HepG2 (cell line): ENCODE results near the gene ABCB8. TPM values are rescaled to one million over a fixed set of nuclear protein-coding genes. Genes with fewer than 3 reads are reported as not detected.

Experiments used
- ARNTL ChIP-seq: sonication (generic); formaldehyde crosslinking; IDR thresholded peaks from 2 replicates; pipeline ENCODE4 v1.4.0; 2020; ENCODE audit warnings: mild to moderate bottlenecking, missing genetic modification reagents
- ATF7-NPFF ChIP-seq: sonication (generic); formaldehyde crosslinking; IDR thresholded peaks from 2 replicates; pipeline ENCODE4 v1.8.1; 2023; ENCODE audit warnings: mild to moderate bottlenecking, low read depth, missing genetic modification reagents, moderate library complexity
- ATM ChIP-seq: fragments of 450-650 bp; IDR thresholded peaks from 2 replicates; pipeline ENCODE4 v1.7.1; 2017; ENCODE audit warnings: mild to moderate bottlenecking, borderline replicate concordance
- BRD4 ChIP-seq: sonication (generic); formaldehyde crosslinking; IDR thresholded peaks from 2 replicates; pipeline ENCODE4 v1.4.0; 2020; ENCODE audit warnings: missing genetic modification reagents
- ETV6 ChIP-seq: sonication (generic); formaldehyde crosslinking; conservative IDR thresholded peaks from 2 replicates; pipeline ENCODE4 v1.4.0; 2020; ENCODE audit warnings: missing genetic modification reagents
- FOXK2 ChIP-seq: fragments of 450-650 bp; IDR thresholded peaks from 2 replicates; pipeline ENCODE4 v1.6.1; 2016
- HNF4G ChIP-seq, 2 experiments: sonication (generic) in 1 of 2; formaldehyde crosslinking in 1 of 2; IDR thresholded peaks; 2 replicates each; pipeline versions ENCODE4 v1.4.0 to v1.6.1; 2011 to 2020; ENCODE audit warnings: borderline replicate concordance in 2 of 2, low read depth in 2 of 2, mild to moderate bottlenecking in 2 of 2, low read length in 1 of 2, missing genetic modification reagents in 1 of 2, moderate library complexity in 1 of 2
- KLF9 ChIP-seq: IDR thresholded peaks from 2 replicates; pipeline ENCODE4 v1.6.1; 2016; ENCODE audit warnings: low read depth
- MATR3 ChIP-seq: sonication (generic); formaldehyde crosslinking; IDR thresholded peaks from 2 replicates; pipeline ENCODE4 v1.4.0; 2020; ENCODE audit warnings: missing genetic modification reagents
- NR2C2 ChIP-seq: sonication (generic); formaldehyde crosslinking; IDR thresholded peaks from 2 replicates; pipeline ENCODE4 v1.4.0; 2020; ENCODE audit warnings: missing genetic modification reagents, mild to moderate bottlenecking, moderate library complexity, borderline replicate concordance
- POLR2AphosphoS2 ChIP-seq: IDR thresholded peaks from 2 replicates; pipeline ENCODE4 v1.6.1; 2011; ENCODE audit warnings: low read depth, low read length, improper control_type of control experiment
- PTBP1 ChIP-seq: fragments of 200-400 bp; formaldehyde crosslinking; IDR thresholded peaks from 2 replicates; pipeline ENCODE4 v1.6.1; 2018; ENCODE audit warnings: low read length, low read depth; ENCODE audit not compliant: poor library complexity, severe bottlenecking
- RAD51 ChIP-seq: fragments of 450-650 bp; IDR thresholded peaks from 2 replicates; pipeline ENCODE4 v1.6.1; 2016; ENCODE audit warnings: borderline replicate concordance
- SNAPC2 ChIP-seq: sonication (generic); formaldehyde crosslinking; IDR thresholded peaks from 2 replicates; pipeline ENCODE4 v1.8.1; 2022; ENCODE audit warnings: mild to moderate bottlenecking, missing genetic modification reagents
- TAF1 ChIP-seq: sonication (generic); formaldehyde crosslinking; IDR thresholded peaks from 2 replicates; pipeline ENCODE4 v1.4.0; 2020; ENCODE audit warnings: missing genetic modification reagents
- ZNF451 ChIP-seq: sonication (generic); formaldehyde crosslinking; IDR thresholded peaks from 2 replicates; pipeline ENCODE4 v1.5.0; 2020; ENCODE audit warnings: mild to moderate bottlenecking, missing genetic modification reagents
- ZSCAN30 ChIP-seq: sonication (generic); formaldehyde crosslinking; IDR thresholded peaks from 2 replicates; pipeline ENCODE4 v1.5.0; 2020; ENCODE audit warnings: mild to moderate bottlenecking, missing genetic modification reagents
- polyA plus RNA-seq, 8 experiments: library from polyadenylated mRNA; depleted of rRNA in 3 of 8; stranded (reverse) in 7 of 8; unstranded in 1 of 8; fragments of >200 nt; fragmentation: Illumina TruSeq in 4 of 8; extraction: Trizol in 4 of 8; gene quantifications; 2 replicates each; pipeline versions ENCODE4 v1.2.1 to v1.2.3, GENCODE V29; 2011 to 2016; ENCODE audit warnings: low read depth in 4 of 8, missing spikeins in 1 of 8, mixed read lengths in 1 of 8; ENCODE audit not compliant: insufficient read depth in 1 of 8
- total RNA-seq, 5 experiments: library from RNA; depleted of rRNA; stranded (reverse); fragments of >200 nt; fragmentation: Illumina TruSeq; extraction: Trizol; gene quantifications; 2 replicates each; pipeline ENCODE4 v1.2.3, GENCODE V29; 2016; ENCODE audit warnings: low read depth in 1 of 5
- TF ChIP-seq, protein P1 (sequence below): sonication (generic); formaldehyde crosslinking; IDR thresholded peaks from 2 replicates; pipeline ENCODE4 v1.5.1; 2020; ENCODE audit warnings: mild to moderate bottlenecking, missing genetic modification reagents, borderline replicate concordance
- TF ChIP-seq, protein P2 (sequence below): sonication (generic); formaldehyde crosslinking; IDR thresholded peaks from 2 replicates; pipeline ENCODE4 v1.8.1; 2023; ENCODE audit warnings: mild to moderate bottlenecking, moderate library complexity, missing genetic modification reagents
- TF ChIP-seq, protein P3 (sequence below): IDR thresholded peaks from 2 replicates; pipeline ENCODE4 v1.6.1; 2016; ENCODE audit warnings: low read depth, control low read depth
- TF ChIP-seq, protein P4 (sequence below): sonication (generic); formaldehyde crosslinking; IDR thresholded peaks from 2 replicates; pipeline ENCODE4 v1.8.0; 2022; ENCODE audit warnings: mild to moderate bottlenecking, missing genetic modification reagents, moderate library complexity

The ABCB8 gene
- total and polyA plus RNA-seq, 2 of the 13 experiments (the other 11 are each of a cell fraction or from before 2014, with no cell fraction given): 6.6 to 16.7 TPM

DNA sequence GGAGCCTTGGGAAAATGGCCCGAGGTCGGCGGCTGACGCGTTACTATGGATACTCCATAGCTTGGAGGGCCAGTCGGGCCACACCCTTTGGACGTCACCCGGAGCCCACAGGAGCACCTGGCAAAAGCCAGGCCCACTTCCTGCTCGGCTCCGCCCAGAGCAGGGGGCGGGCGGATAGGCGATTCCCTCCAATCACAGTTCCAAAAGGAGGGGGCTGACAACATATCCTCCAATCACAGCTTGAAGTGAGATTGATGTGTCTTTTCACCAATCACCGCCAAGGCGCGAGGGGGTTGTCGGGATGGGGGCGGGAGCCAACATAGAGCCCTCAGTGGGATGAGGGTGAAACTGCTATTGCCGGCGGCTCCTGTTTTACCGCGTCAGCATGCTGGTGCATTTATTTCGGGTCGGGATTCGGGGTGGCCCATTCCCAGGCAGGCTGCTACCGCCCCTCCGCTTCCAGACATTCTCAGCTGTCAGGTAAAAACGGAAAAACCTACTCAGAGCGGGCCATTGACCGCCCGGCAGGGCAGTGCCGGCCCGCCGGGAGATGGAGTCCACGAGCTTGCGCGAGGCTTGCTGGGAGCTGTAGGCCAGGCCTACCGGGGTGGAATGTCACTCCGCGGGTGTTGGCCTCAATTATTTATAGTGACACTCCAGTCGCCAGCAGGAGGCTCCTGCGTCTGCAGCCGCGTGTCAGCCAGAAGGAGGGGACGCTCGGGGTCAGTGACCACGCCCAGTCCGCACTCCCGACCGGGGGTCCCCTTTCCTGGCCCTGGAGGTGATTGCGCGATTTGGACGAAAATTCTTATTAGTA lies at the start of gene ABCB8 (continued):
- TF ChIP-seq ATF7-NPFF (peak; percentile 47; the same call in 1 of the 2 replicates), FOXK2 (no peak), NR2C2 (CRISPR knock-in tag) (peak; percentile 79; the same call in 1 of the 2 replicates), HNF4G (IDR thresholded peaks at IDR 0.05; ENCODE audit: borderline replicate concordance, low read depth, low read length) (no peak), HNF4G (CRISPR knock-in tag; IDR thresholded peaks at IDR 0.05; ENCODE audit: borderline replicate concordance, low read depth) (no peak), TAF1 (CRISPR knock-in tag) (peak; percentile 48; the same call in 1 of the 2 replicates), ETV6 (no peak), MATR3 (CRISPR knock-in tag) (no peak), POLR2AphosphoS2 (no peak), PTBP1 (no peak), ARNTL (no peak), ZSCAN30 (CRISPR knock-in tag) (no peak), SNAPC2 (no peak), RAD51 (no peak), ZNF451 (0 out of 2 replicates have a peak, but pooled peaks have one; percentile 35), ATM (no peak), BRD4 (CRISPR knock-in tag) (no peak), KLF9 (CRISPR knock-in tag) (peak; percentile 65)
- TF ChIP-seq, protein P1, sequence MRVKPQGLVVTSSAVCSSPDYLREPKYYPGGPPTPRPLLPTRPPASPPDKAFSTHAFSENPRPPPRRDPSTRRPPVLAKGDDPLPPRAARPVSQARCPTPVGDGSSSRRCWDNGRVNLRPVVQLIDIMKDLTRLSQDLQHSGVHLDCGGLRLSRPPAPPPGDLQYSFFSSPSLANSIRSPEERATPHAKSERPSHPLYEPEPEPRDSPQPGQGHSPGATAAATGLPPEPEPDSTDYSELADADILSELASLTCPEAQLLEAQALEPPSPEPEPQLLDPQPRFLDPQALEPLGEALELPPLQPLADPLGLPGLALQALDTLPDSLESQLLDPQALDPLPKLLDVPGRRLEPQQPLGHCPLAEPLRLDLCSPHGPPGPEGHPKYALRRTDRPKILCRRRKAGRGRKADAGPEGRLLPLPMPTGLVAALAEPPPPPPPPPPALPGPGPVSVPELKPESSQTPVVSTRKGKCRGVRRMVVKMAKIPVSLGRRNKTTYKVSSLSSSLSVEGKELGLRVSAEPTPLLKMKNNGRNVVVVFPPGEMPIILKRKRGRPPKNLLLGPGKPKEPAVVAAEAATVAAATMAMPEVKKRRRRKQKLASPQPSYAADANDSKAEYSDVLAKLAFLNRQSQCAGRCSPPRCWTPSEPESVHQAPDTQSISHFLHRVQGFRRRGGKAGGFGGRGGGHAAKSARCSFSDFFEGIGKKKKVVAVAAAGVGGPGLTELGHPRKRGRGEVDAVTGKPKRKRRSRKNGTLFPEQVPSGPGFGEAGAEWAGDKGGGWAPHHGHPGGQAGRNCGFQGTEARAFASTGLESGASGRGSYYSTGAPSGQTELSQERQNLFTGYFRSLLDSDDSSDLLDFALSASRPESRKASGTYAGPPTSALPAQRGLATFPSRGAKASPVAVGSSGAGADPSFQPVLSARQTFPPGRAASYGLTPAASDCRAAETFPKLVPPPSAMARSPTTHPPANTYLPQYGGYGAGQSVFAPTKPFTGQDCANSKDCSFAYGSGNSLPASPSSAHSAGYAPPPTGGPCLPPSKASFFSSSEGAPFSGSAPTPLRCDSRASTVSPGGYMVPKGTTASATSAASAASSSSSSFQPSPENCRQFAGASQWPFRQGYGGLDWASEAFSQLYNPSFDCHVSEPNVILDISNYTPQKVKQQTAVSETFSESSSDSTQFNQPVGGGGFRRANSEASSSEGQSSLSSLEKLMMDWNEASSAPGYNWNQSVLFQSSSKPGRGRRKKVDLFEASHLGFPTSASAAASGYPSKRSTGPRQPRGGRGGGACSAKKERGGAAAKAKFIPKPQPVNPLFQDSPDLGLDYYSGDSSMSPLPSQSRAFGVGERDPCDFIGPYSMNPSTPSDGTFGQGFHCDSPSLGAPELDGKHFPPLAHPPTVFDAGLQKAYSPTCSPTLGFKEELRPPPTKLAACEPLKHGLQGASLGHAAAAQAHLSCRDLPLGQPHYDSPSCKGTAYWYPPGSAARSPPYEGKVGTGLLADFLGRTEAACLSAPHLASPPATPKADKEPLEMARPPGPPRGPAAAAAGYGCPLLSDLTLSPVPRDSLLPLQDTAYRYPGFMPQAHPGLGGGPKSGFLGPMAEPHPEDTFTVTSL (CRISPR knock-in tag): no peak
- TF ChIP-seq, protein P2, sequence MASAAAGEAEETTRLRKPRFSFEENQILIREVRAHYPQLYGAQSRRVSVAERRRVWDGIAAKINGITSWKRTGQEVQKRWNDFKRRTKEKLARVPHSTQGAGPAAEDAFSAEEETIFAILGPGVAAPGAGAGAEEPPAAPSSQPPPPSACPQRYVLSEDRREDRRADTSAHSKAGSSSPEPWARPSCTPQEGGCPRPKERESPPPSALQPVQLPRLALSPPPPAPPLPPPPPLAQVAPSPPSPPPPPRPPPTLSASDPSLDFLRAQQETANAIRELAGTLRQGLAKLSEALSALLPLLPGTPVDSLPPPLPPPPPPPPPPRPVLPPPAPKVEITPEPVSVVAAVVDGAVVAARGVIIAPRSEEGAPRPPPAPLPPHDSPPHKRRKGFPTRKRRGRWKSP (CRISPR knock-in tag): no peak
- TF ChIP-seq, protein P3, sequence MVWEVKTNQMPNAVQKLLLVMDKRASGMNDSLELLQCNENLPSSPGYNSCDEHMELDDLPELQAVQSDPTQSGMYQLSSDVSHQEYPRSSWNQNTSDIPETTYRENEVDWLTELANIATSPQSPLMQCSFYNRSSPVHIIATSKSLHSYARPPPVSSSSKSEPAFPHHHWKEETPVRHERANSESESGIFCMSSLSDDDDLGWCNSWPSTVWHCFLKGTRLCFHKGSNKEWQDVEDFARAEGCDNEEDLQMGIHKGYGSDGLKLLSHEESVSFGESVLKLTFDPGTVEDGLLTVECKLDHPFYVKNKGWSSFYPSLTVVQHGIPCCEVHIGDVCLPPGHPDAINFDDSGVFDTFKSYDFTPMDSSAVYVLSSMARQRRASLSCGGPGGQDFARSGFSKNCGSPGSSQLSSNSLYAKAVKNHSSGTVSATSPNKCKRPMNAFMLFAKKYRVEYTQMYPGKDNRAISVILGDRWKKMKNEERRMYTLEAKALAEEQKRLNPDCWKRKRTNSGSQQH (CRISPR knock-in tag): 0 out of 2 replicates have a peak, but pooled peaks have one; percentile 42
- TF ChIP-seq, protein P4, sequence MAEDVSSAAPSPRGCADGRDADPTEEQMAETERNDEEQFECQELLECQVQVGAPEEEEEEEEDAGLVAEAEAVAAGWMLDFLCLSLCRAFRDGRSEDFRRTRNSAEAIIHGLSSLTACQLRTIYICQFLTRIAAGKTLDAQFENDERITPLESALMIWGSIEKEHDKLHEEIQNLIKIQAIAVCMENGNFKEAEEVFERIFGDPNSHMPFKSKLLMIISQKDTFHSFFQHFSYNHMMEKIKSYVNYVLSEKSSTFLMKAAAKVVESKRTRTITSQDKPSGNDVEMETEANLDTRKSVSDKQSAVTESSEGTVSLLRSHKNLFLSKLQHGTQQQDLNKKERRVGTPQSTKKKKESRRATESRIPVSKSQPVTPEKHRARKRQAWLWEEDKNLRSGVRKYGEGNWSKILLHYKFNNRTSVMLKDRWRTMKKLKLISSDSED (CRISPR knock-in tag): no peak
